Endodermal cell (in vitro differentiated cells): ENCODE results near the gene DHH. TPM values are rescaled to one million over a fixed set of nuclear protein-coding genes. Genes with fewer than 3 reads are reported as not detected.

Experiments used
- DNase-seq: peaks from one replicate; pipeline ENCODE4 v3.0.0-alpha.2; 2017
- H3K27ac ChIP-seq: 2 replicates; pipeline ENCODE4 v1.5.1; 2013; ENCODE audit warnings: mild to moderate bottlenecking, low read depth, low read length, moderate library complexity
- H3K27me3 ChIP-seq: 2 replicates; pipeline ENCODE4 v1.6.1; 2013; ENCODE audit warnings: mild to moderate bottlenecking, low read length, moderate library complexity; ENCODE audit not compliant: insufficient read depth, control insufficient read depth, poor library complexity, severe bottlenecking
- H3K36me3 ChIP-seq: 2 replicates; pipeline ENCODE4 v1.7.0; 2013; ENCODE audit warnings: mild to moderate bottlenecking, low read length, moderate library complexity; ENCODE audit not compliant: control insufficient read depth, insufficient read depth
- H3K4me1 ChIP-seq: one replicate; pipeline ENCODE4 v1.7.0; 2013; ENCODE audit warnings: low read length; ENCODE audit not compliant: control insufficient read depth, insufficient read depth
- H3K4me3 ChIP-seq: 2 replicates; pipeline ENCODE4 v1.5.1; 2013; ENCODE audit warnings: mild to moderate bottlenecking, low read length, moderate library complexity
- H3K9ac ChIP-seq: 2 replicates; pipeline ENCODE4 v1.6.1; 2013; ENCODE audit warnings: mild to moderate bottlenecking, low read length, moderate library complexity; ENCODE audit not compliant: poor library complexity, severe bottlenecking; ENCODE audit errors: extremely low read depth
- H3K9me3 ChIP-seq: 2 replicates; pipeline ENCODE4 v1.6.1; 2013; ENCODE audit warnings: mild to moderate bottlenecking, low read length, moderate library complexity; ENCODE audit not compliant: control insufficient read depth
- H3K27ac Mint-ChIP-seq: 2 replicates; pipeline ENCODE4 v1.8.0; 2020; ENCODE audit warnings: mixed read lengths
- H3K27me3 Mint-ChIP-seq: 2 replicates; pipeline ENCODE4 v1.8.0; 2021; ENCODE audit warnings: mild to moderate bottlenecking, mixed read lengths; ENCODE audit not compliant: insufficient read depth
- H3K36me3 Mint-ChIP-seq: 2 replicates; pipeline ENCODE4 v1.8.0; 2020; ENCODE audit warnings: low read depth, mixed read lengths
- H3K4me1 Mint-ChIP-seq: 2 replicates; pipeline ENCODE4 v1.8.0; 2020; ENCODE audit warnings: mixed read lengths
- H3K4me3 Mint-ChIP-seq: 2 replicates; pipeline ENCODE4 v1.8.0; 2020; ENCODE audit warnings: mild to moderate bottlenecking, moderate library complexity, mixed read lengths
- H3K9me3 Mint-ChIP-seq: 2 replicates; pipeline ENCODE4 v1.8.0; 2020; ENCODE audit warnings: mild to moderate bottlenecking, mixed read lengths
- CTCF ChIP-seq: fragments of 200-600 bp; sonication (generic); conservative IDR thresholded peaks from 2 replicates; pipeline ENCODE4 v1.5.0; 2021; ENCODE audit warnings: antibody characterized with exemption, mild to moderate bottlenecking
- WGBS, 2 experiments: methylation state at CpG; one replicate each; pipeline versions ENCODE4 v1.1.5 to v1.1.7; 2013; ENCODE audit warnings: missing lambda C conversion rate in 2 of 2, mixed read lengths in 1 of 2; ENCODE audit not compliant: insufficient coverage in 1 of 2, insufficient read length in 1 of 2; 5-methylcytosine and 5-hydroxymethylcytosine counted together
- total RNA-seq, 2 donors: library from RNA; stranded (reverse); fragmentation: NEBNext Ultra II Directional in 1 of 2; extraction: Animal tissue kit (Norgen Biotek cat#: 25700) in 1 of 2; gene quantifications; 2 replicates in 1 of 2; 3 replicates in 1 of 2; pipeline ENCODE4 v1.2.1, GENCODE V29; 2021

The DHH gene
- total RNA-seq, 2 donors from 2014 or later, result 0.15 to 0.51 TPM

- peaks cover 2% of the 10 kb centered on the region for H3K36me3 Mint-ChIP-seq
- Histone ChIP-seq H3K27me3 (peaks cover 95% of the 10 kb centered on the region), H3K4me3 (peak overlapping the region; percentile 61), H3K36me3 (no peaks in the 10 kb centered on the region), H3K9ac (no peak overlapping the region), H3K4me1 (peaks cover 9% of the 10 kb centered on the region), H3K9me3 (no peaks in the 10 kb centered on the region), H3K27ac (no peak overlapping the region)
- DNase-seq, result peak; percentile 80
- peaks cover 18% of the 10 kb centered on the region for H3K4me1 Mint-ChIP-seq
- H3K27me3 Mint-ChIP-seq, result peaks cover 95% of the 10 kb centered on the region
- H3K4me3 Mint-ChIP-seq, result peak overlapping the region; percentile 32
- WGBS, 2 experiments, result 8 to 9% methylated on average over 58 to 88 of the region's 88 CpGs
- peak; percentile 63 for TF ChIP-seq CTCF
- no peak overlapping the region for H3K27ac Mint-ChIP-seq
- H3K9me3 Mint-ChIP-seq, result no peaks in the 10 kb centered on the region
These were observed 4.5 kb downstream of the DHH start for GRCh38 chr12:49089821-49090773.

- no peak for TF ChIP-seq CTCF
- Mint-ChIP-seq H3K4me1 (peaks cover 14% of the 10 kb centered on the region), H3K36me3 (no peaks in the 10 kb centered on the region), H3K9me3 (no peaks in the 10 kb centered on the region), H3K27me3 (peaks cover 92% of the 10 kb centered on the region), H3K4me3 (no peak overlapping the region), H3K27ac (no peak overlapping the region)
- Histone ChIP-seq H3K9me3 (peaks cover 5% of the 10 kb centered on the region), H3K27ac (no peak overlapping the region), H3K4me3 (no peak overlapping the region), H3K9ac (no peak overlapping the region), H3K36me3 (no peaks in the 10 kb centered on the region), H3K4me1 (peaks cover 5% of the 10 kb centered on the region), H3K27me3 (peaks cover 90% of the 10 kb centered on the region)
- DNase-seq, result no peak
- WGBS, 2 experiments, result 72% methylated on average over 6 of the region's 6 CpGs; no CpG with 5 or more reads in 1 of the 2 experiments
These were observed 5.7 kb downstream of the DHH start for GRCh38 chr12:49088932-49089330.

GRCh38 chr12:49088150-49088931 lies 6.3 kb downstream of the DHH start:
- peaks cover 5% of the 10 kb centered on the region for H3K9me3 ChIP-seq
- Mint-ChIP-seq H3K4me3 (peak overlapping the region; percentile 15), H3K27me3 (peaks cover 86% of the 10 kb centered on the region), H3K27ac (no peak overlapping the region), H3K4me1 (peaks cover 14% of the 10 kb centered on the region), H3K9me3 (no peaks in the 10 kb centered on the region), H3K36me3 (no peaks in the 10 kb centered on the region)
- no peak overlapping the region for H3K4me3 ChIP-seq
- peaks cover 5% of the 10 kb centered on the region for H3K4me1 ChIP-seq
- peak; percentile 94 for TF ChIP-seq CTCF
- peak; percentile 93 for DNase-seq
- no peak overlapping the region for H3K27ac ChIP-seq
- H3K9ac ChIP-seq, result no peak overlapping the region
- H3K36me3 ChIP-seq, result no peaks in the 10 kb centered on the region
- 8 to 9% methylated on average over 5 to 18 of the region's 18 CpGs for WGBS, 2 experiments
- peaks cover 84% of the 10 kb centered on the region for H3K27me3 ChIP-seq
